NCI-H510A (cell line): ENCODE results near the gene HPSE2.

Source experiments
- DNase-seq: peaks from one replicate; lab custom pipeline; 2025; lab: John Stamatoyannopoulos, UW

The HPSE2 gene

GRCh38 chr10:98617906-98618520, 617.6 kb downstream of the HPSE2 start:
- DNase-seq: no peak

DNA sequence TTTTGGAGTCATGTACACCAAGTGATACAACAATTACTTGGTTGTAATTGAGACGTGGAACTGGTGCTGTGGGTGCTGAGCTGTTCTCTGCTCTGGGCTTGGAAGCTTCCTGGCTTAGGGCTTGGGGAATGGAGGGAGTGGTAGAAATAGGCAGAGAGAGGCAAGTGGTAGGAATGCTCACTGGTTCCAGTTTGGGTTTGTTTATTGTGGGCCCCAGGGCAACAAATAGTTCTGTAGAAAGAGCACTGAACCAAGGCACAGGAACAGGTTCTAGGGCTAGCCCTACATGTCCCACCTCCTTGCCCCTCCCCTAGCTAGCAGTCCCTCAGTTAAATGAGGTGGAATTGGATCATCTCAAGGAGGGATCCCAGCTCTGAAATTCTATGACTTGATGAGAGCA, 622.2 kb downstream of the HPSE2 start:
- DNase-seq: no peak

DNA sequence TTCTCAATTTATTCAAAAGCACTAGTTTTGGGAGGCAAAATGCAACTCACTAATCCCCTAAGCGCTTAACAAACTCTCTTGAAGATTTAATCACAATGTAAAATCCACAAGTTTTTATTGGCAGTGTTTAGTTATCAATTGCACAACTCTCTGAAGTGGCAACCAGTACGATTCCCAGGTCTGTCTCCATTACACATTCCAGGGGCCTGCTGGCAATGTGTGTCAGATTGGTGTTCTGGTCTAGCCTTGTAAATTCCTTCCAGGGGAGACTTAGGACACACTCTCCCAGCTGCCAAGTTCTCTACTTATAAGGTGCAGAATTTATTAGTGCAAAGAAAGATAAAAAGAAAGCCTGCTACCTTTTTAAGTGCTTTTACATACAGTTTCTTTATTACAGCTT, 624.2 kb downstream of the HPSE2 start:
- DNase-seq: no peak

DNA sequence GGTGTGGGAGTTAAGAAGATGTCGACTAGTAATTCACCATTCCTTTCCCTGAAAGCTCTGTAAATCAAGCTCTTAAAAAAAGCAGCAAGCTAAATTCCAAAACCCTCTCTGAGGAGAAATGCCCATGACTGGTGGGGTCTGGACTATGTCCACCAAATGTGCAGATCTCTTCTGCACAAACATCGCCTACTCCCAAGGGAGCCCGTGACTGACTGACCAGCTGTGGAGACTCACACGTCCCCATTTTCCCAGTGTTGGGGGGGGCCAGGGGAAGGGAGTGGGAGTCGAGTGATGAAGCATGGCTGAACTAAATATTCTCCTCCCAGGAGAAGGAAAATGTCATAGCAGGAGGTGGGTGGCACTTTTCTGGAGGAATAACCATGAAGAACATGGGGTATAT, 624.8 kb downstream of the HPSE2 start:
- no peak for DNase-seq

GRCh38 chr10:98610301-98610700, 625.4 kb downstream of the HPSE2 start:
- no peak for DNase-seq

DNA sequence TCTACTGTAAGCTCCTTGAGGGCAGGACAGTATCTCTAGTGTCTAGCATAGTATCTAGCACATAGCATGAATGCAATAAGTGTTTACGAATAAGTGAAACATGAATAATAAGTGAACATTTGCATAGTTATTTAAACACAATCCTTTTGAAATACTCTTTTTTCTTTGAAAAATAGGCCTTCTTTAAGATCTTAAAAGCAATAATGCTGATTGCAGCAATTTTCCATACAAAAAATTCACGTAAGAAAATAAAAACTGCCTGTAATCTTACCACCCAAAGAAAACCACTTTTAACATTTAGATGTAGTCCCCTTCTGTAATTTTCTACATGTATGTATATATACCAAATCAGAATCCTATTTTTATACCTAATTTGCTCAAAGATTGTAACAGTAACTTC, 626.4 kb downstream of the HPSE2 start:
- DNase-seq: no peak

- no peak for DNase-seq
These were observed 627.2 kb downstream of the HPSE2 start for GRCh38 chr10:98608411-98608810.

- no peak for DNase-seq
These were observed 633.4 kb downstream of the HPSE2 start for GRCh38 chr10:98602224-98602623.

DNA sequence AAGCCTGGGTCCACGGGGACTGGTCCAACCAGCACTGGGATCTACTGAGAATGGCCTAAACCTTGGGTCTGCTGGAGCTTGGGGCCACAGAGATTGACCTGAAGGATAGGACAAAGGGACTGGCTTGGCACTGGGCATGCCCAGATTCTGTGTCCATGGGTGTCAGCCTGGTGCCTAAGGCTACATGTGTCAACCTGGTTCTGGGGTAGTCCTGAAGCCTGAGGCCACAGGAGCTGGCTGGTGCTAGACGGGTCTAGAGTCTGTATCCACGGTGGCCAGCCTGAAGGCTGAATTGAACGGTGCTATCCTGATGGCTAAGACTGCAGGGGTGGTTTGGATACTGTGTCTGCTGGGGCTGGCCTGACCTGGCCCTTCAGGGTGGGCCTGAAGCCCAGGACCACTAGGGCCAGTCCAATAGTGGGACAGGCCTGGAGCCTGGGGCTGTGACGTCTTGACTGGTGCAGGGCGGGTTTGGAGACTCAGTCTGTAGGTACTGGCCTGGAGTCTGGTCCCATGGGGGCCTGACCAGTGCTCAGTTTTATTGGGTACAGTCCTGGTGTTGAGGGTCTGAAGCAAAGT, 636.5 kb downstream of the HPSE2 start:
- DNase-seq: no peak

GRCh38 chr10:98596404-98596803, 639.2 kb downstream of the HPSE2 start:
- DNase-seq: no peak

GRCh38 chr10:98589691-98590090, 646.0 kb downstream of the HPSE2 start:
- DNase-seq: no peak

DNA sequence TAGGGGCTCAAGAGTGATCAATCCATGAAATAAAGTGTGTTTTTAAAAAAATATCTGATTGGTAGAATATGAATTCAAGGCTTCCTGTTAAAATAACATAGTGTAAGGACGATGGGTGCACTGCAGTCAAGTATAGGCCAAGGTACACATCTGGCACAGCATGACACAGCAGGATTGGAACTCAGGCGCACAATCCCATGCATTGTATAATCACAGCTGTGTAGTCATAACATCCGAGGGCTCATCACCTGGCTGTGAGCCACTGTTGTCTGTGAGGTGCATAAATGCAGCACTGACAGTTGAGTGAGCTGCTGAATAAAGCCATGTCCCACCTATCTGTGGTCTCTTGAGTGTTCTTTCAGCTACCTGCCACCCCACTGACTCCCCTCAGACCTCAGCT, 646.6 kb downstream of the HPSE2 start:
- DNase-seq: no peak

GRCh38 chr10:98587156-98587837, 648.4 kb downstream of the HPSE2 start:
- no peak for DNase-seq

GRCh38 chr10:98586096-98586495, 649.6 kb downstream of the HPSE2 start:
- no peak for DNase-seq

DNA sequence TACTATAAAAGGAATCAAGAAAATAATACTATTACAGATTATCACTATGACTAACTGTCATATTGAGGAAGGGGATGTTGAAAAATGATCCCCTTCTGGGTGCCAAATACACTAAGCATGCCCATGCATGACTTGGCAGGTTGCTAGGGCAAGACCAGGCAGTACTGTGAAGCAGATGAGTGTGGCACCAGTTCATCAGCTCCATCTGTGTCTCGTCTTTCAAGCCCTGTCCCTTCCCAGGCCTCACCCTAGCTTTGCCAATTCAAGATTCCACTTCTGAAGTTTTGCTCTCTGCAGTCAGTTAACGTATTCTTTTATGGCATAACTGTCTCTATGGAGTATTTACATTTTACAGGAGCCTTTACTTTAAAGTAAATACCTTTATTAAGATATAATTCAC, 653.3 kb downstream of the HPSE2 start:
- no peak for DNase-seq

DNA sequence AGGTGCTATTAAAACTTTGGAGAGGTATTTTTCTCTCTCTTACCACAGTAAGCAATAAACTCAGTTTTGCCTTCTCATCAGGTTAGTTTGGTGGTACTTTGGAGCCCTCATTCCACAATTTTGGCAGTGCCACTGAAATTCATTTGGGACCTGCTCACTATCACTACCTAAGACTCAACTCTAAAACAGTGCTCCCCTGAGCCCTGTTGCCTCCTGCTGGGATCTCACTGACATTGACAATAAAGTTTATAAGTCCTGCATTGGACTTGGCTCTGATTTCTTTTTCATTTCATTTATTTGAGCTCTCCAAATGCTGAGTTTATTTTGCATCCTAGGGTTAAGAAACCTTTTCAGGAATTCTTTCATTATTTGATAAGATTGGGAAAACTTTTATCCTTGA, 658.1 kb downstream of the HPSE2 start:
- no peak for DNase-seq

GRCh38 chr10:98577168-98577567, 658.5 kb downstream of the HPSE2 start:
- no peak for DNase-seq

- no peak for DNase-seq
These were observed 659.6 kb downstream of the HPSE2 start for GRCh38 chr10:98576096-98576495.

- no peak for DNase-seq
These were observed 663.1 kb downstream of the HPSE2 start for GRCh38 chr10:98572594-98572993.

DNA sequence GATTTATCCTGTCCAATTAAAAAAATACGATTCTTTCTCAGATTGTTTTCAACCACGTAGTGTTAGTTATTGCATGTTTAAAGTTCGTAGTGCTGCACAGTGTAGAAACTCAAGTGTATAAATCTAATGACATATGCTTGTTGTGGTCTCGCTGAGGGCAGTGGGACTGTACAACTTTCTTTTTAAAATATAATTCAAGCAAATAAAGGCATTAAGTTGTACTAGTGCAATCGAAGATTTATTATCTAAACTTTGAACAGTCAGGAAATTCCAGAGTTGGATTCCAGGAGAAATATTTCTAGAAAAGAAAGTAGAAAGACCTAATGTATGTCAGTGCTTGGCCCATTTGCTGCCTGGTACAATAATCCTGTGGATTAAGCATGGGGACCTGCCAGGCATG, 664.8 kb downstream of the HPSE2 start:
- no peak for DNase-seq

DNA sequence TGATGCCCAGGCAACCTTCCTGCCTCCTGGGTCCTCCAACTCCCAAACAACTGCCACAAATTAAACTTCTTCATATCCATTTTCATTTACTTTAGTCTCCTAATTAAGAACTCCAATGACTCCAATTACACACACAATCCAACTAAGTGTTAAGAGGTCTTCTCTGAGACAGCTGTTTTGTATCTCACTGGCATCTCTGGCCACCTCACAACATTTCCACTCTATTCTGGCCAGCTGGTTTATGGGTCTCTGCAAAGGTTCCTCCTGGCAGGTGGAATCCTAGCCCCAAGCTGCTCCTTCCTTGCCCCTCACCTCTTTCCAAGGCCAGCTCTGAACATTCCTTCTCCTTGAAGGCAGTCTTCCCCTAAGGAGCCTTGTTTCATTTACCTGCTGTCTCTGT, 665.8 kb downstream of the HPSE2 start:
- DNase-seq: no peak

DNA sequence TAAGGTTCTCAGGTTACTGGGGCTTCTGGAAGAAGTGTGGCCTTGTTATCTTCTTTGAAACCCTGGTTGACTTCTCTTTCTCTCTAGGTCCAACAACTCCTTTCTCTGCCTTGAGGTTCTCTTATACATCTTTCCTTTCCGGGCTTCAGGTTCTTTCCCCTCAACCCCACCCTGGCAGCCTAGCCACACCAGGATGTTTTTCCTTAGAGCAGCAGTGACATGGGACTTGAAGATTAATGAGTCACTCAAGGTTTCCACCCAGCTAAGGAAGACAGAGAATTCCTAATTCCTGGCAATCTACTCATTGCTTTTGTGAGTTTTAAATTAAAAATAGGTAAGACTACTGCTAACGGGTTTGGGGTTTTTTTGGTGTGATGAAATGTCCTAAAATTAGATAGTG, 667.1 kb downstream of the HPSE2 start:
- no peak for DNase-seq

GRCh38 chr10:98567391-98568133, 668.1 kb downstream of the HPSE2 start:
- no peak for DNase-seq
